ENCODE results near the gene CCDC13.
A peak's percentile ranks its signal among the peaks of the same experiment; 100 is the strongest.

CCDC13 gene

DNA sequence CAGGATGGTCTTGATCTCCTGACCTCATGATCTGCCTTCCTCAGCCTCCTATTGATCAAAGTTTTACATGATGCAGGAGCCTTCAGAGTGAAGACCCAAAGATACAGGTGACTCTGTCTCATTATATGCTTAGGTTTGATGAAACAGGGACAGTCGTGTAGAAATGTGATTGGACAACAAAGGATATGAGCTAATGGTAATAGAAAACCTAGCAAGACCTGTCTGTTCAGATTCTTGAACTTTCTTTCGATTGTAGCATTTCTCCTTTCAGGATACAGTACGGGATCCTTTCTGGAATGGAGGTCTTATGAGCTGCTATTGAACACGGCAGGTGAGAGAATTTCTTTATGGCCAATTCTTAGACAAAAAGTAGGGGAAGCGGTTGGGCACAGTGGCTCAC lies 36.1 kb upstream of the CCDC13 start, which contains the start of gene ACKR2:
Gene ACKR2, plus strand, starts transcription at position 244 of the 400 bp plus-strand sequence. CDS start 55,058 bp downstream, outside the sequence.
- DNase-seq (ENCODE audit: extremely low read depth, low read depth), result no peak
- TF ChIP-seq, protein P1, sequence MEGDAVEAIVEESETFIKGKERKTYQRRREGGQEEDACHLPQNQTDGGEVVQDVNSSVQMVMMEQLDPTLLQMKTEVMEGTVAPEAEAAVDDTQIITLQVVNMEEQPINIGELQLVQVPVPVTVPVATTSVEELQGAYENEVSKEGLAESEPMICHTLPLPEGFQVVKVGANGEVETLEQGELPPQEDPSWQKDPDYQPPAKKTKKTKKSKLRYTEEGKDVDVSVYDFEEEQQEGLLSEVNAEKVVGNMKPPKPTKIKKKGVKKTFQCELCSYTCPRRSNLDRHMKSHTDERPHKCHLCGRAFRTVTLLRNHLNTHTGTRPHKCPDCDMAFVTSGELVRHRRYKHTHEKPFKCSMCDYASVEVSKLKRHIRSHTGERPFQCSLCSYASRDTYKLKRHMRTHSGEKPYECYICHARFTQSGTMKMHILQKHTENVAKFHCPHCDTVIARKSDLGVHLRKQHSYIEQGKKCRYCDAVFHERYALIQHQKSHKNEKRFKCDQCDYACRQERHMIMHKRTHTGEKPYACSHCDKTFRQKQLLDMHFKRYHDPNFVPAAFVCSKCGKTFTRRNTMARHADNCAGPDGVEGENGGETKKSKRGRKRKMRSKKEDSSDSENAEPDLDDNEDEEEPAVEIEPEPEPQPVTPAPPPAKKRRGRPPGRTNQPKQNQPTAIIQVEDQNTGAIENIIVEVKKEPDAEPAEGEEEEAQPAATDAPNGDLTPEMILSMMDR (IDR thresholded peaks at IDR 0.05; ENCODE audit: low read depth, low read length), result no peak

DNA sequence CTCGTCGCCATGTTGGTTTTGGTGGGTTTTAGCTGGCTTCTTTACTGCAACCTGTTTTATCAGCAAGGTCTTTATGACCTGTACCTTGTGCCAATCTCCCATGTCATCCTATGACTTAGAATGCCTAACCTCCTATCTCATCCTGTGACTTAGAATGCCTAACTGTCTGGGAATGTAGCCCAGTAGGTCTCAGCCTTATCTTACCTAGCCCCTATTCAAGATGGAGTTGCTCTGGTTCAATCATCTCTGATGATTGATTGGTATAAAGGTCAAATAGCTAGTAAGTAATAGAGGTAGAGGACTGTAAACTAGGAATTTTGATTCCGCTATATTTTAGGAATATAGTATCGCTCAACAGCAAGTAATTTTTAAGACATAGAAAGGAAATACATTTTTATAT lies 34.9 kb upstream of the CCDC13 start:
- TF ChIP-seq, protein P1 (IDR thresholded peaks at IDR 0.05; ENCODE audit: low read depth, low read length), result no peak
- DNase-seq (ENCODE audit: extremely low read depth, low read depth), result no peak

DNA sequence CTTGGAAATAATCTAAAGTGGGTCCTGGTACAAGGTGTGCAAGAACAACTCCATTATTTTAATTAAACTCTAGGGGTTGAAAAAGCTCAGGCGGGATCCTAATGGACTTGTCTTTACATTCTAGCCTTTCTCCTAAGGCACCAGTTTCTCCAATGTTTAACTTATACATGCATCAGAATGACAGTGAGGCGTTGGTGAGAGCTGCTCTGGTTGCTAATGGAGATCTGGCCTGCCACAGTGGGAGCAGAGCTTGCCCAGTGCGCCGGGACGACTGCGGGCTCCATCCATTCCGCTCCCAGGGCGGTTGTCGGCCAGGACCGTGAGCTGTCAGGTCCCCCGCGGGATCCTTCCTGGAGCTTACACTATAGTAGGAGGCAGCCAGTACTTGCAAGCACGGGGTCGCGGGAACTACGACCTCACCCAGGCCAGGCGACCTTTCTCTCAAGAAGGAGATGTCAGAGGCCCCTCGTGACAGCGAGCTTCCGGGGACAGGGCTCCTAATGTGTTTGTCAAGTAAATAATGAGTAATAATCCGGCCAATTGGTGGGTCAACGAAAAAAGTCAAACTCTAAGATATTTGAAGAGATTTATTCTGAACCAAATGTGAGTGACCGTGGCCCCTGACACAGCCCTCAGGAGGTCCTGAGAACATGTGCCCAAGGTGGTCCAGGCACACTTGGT lies 32.2 kb upstream of the CCDC13 start:
- TF ChIP-seq, protein P1 (IDR thresholded peaks at IDR 0.05; ENCODE audit: low read depth, low read length), result no peak
- DNase-seq (ENCODE audit: extremely low read depth, low read depth), result no peak

DNA sequence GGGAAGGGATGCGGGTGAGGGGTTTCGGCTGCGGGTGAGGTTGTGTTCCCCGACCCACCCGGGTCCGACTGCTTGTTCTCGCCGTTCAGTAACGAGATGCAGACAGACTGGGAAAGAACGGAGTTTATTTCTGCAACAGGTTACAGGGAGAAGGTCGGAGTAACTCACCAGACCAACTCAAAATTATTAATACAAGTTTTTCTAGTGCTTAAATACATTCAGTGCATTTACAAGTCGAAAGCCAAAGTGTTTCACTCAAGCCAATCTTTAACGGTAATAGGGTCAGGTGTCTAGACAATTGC lies 31.7 kb upstream of the CCDC13 start:
- DNase-seq (ENCODE audit: extremely low read depth, low read depth), result no peak
- TF ChIP-seq, protein P1 (IDR thresholded peaks at IDR 0.05; ENCODE audit: low read depth, low read length), result no peak

DNA sequence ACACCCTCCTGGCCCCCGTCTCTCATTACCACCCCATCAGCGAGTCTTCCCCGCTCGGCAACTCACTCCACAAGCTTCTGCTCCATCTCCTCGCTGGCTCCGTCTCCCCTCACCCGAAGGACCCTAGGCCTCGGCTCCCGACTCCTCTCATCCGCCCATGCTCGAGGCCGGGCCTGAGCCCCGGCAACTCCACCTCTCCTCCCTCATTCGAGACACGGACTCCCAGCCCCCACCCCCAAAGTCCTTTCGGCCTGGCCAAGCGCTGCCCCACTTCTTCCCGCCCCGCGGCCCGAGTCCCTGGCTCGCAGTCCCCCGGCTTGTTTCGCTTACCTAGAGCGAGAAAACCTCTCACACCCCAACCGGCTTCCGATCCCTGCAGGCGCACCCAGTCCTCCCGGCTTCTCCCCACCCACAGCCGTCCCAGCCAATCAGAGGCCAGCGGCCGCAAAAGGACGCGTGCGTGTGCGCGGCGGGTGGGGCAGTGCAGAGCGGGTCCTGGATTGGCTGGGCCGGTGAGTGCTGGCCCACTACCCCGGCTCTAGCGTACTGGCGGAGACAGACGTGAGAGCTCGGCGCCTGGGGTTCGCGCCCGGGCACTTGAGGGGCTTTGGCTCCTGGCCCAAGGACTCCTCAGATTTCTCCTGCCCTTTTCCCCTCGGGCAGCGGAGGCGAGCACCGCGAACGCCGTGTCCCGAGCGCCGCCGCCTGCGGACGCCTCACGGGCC lies 31.2 kb upstream of the CCDC13 start, which contains the start of gene HIGD1A:
Gene HIGD1A, minus strand, starts transcription at position 385 of the 725 bp plus-strand sequence. CDS start 10,237 bp downstream, outside the sequence.
- peak; percentile 82 for DNase-seq (ENCODE audit: extremely low read depth, low read depth)
- TF ChIP-seq, protein P1 (IDR thresholded peaks at IDR 0.05; ENCODE audit: low read depth, low read length), result no peak

DNA sequence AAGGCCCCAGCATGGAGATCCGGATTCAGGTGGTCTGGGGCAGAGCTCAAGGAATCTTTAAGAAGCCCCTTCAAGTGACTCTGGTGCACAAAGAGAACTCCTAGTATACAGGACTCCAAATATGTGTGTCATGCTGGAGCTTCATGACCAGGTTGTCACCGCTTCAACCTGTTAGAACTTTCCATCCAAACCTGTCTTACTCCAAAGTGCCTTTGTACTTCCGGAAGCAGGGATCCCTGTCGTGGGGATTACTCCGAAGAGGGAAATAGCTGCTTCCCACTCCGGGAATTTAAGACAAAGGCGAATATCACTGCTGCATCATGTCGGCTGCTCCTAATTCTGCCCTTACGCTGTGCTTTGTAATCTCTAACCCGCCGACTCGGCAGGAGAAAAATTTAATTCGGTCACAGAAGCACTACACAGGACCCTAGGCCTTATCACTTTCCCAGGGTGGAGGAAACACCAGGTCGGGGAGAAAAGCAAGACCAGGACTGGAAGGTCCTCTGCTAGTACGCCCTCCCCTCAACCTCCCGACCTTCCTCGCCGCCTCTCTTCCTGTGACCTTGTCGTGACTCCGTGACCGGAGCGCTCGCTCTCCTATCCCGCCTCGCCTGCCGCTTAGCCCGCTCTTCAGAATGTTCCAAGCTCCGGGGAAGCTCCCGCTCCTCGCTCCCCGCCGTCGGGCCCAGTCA lies 30.5 kb upstream of the CCDC13 start:
- DNase-seq (ENCODE audit: extremely low read depth, low read depth), result no peak
- TF ChIP-seq, protein P1 (IDR thresholded peaks at IDR 0.05; ENCODE audit: low read depth, low read length), result no peak
